Esophagus muscularis mucosa (tissue), 4 donors: Measurements from ENCODE around the gene VAPA. TPM values are rescaled to one million over a fixed set of nuclear protein-coding genes. Genes with fewer than 3 reads are reported as not detected.

Experiments
- DNase-seq: peaks from one replicate; pipeline ENCODE4 v3.0.0-alpha.2; 2017; ENCODE audit errors: extremely low spot score
- H3K27ac ChIP-seq, 4 donors: fragments of 200-600 bp; sonication (generic); replicated peaks in 1 of 4; 1 replicate in 3 of 4; 2 replicates in 1 of 4; pipeline ENCODE4 v1.5.1; 2016 to 2019; ENCODE audit warnings: mild to moderate bottlenecking in 1 of 4
- H3K27me3 ChIP-seq, 4 donors: fragments of 200-600 bp; sonication (generic); one replicate each; pipeline versions ENCODE4 v1.5.1 to v1.6.0; 2016 to 2019
- H3K36me3 ChIP-seq, 4 donors: fragments of 200-600 bp; sonication (generic); one replicate each; pipeline ENCODE4 v1.5.1; 2016 to 2019
- H3K4me1 ChIP-seq, 4 donors: fragments of 200-600 bp; sonication (generic); one replicate each; pipeline ENCODE4 v1.5.1; 2016 to 2019
- H3K4me3 ChIP-seq, 4 donors: fragments of 200-600 bp; sonication (generic); 1 replicate in 2 of 4; 2 replicates in 2 of 4; pipeline ENCODE4 v1.5.1; 2016 to 2019; ENCODE audit warnings: mild to moderate bottlenecking in 4 of 4, moderate library complexity in 1 of 4
- H3K9me3 ChIP-seq, 4 donors: fragments of 200-600 bp; sonication (generic); 1 replicate in 3 of 4; 2 replicates in 1 of 4; pipeline ENCODE4 v1.5.1; 2016 to 2019
- EP300 ChIP-seq: sonication (generic); formaldehyde crosslinking; IDR thresholded peaks from one replicate; pipeline ENCODE4 v1.6.1; 2017; ENCODE audit warnings: antibody characterized with exemption
- POLR2A ChIP-seq: fragments of 450-650 bp; IDR thresholded peaks from one replicate; pipeline ENCODE4 v1.6.1; 2017; ENCODE audit warnings: antibody characterized with exemption, moderate library complexity, mild to moderate bottlenecking, low read depth
- POLR2AphosphoS5 ChIP-seq, 2 donors: sonication (generic); formaldehyde crosslinking; IDR thresholded peaks; one replicate each; pipeline ENCODE4 v1.6.1; 2017; ENCODE audit warnings: antibody characterized with exemption in 2 of 2
- WGBS: methylation state at CpG from one replicate; pipeline ENCODE4 v1.1.5; 2018; 5-methylcytosine and 5-hydroxymethylcytosine counted together
- intact Hi-C: fragments of 100-400 bp; cut with DNase I; formaldehyde crosslinking; loops from one replicate; pipeline ENCODE4 v1.15.1; 2023
- small RNA-seq, 3 donors: library from RNA; depleted of rRNA; stranded (forward); fragments of <200 nt; gene quantifications; one replicate each; pipeline ENCODE3, GENCODE V24; 2016
- total RNA-seq, 4 donors: library from RNA; depleted of rRNA; stranded (reverse); fragments of >200 nt; gene quantifications; one replicate each; pipeline versions ENCODE4 v1.1.0 to v1.2.1, GENCODE V29; 2016

Gene VAPA
- total RNA-seq, 4 donors from 2014 or later: 198 to 336 (median 260) TPM

DNA sequence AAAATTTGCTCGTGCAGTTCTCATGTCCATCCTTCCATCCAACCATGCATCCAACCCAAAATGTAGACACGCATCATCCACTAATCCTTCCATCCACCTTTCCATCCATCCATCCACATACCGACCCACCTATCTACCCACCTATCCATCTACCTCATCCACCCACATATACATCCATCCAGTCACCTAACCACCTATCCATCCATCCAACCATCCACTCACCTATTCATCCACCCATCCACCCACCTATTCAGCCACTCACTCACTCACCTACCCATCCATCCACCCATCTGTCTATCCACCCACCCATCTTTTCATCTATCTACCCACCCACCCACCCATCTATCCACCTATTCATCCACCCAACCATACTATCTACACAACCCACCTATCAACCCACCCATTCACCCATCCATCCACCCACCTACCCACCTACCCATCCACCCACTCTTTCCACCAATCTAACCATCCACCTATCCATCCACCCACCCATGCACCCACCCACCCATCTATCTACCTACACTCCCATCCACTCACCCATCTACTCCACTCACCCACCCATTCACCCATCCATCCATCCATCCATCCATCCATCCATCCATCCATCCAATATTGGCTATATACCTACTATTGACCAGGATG is 94.3 kb downstream of the VAPA start:
- Histone ChIP-seq H3K27ac (no peak overlapping the region), H3K27me3 (no peaks in the 10 kb centered on the region), H3K4me3 (no peak overlapping the region), H3K36me3 (no peaks in the 10 kb centered on the region), H3K9me3 (no peaks in the 10 kb centered on the region), H3K4me1 (peaks cover 27 to 40% (median 38%) of the 10 kb centered on the region in 4 donors)
- intact Hi-C loops: loop anchor here (10.0 kb wide), 1 partner anchor 517 kb away; the partner anchor contains the start of gene NAPG
- TF ChIP-seq POLR2A (no peak), EP300 (no peak), POLR2AphosphoS5 (IDR thresholded peaks at IDR 0.05) (no peak)
- 97% methylated on average over 3 of the region's 3 CpGs for WGBS
- DNase-seq: no peak

Small RNA genes lying within 50 kb of the gene (small RNA-seq; reads per million reads assigned to genes)
- gene RNA5SP450: 0.51 to 1.3 (median 1.3) reads per million in 3 donors

Other genes with a start within 250 kb of the VAPA start
- 100 to 1,000 TPM in 2 of 4 donors, 10 to 100 TPM in 2; 94.0 to 145 (median 107) TPM for gene RAB31, start 205.7 kb upstream of the VAPA start, total RNA-seq
- gene TXNDC2, start 28.0 kb upstream of the VAPA start, total RNA-seq: 1 to 10 TPM in 1 of 4 donors, under 1 TPM in 3; 0.26 to 1.0 (median 0.58) TPM